ENCODE measurements around the gene SPATA6L.

Gene SPATA6L

DNA sequence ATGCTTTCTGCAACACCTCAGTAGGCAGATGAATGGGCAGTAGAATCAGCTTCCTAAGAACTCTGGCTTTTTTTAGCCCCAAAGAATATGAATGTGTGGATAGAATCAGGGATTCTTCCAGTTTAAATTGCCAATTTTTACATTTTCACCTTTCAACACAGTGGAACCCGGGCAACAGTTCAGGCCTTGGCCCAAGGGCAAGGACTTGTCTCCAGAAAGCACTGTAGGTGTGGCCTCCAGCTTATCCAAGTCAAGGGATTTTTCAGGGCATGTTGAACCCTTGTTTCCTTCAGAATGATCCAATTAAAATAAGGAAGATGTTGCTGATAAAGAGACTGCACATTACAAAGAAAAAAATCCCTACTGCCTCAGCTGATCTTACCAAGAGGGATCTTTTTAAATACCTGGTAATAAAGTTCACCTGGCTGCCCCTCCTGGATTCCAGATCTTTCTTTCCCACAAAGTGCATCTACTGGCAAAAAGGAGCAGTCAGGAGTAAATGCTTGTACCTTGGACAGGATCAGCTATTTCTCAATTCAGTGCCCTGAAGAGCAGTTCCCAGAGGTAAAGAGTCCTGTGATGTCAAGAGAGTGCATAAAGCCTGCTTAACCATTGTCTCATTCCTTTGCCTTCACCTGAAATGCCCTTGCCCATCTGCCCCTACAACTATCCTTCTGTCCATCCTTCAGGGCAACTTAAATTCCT lies 84.3 kb downstream of the SPATA6L start:
- DNase-seq = no peak

GRCh38 chr9:4581035-4581760 lies 85.1 kb downstream of the SPATA6L start:
- DNase-seq = no peak

DNA sequence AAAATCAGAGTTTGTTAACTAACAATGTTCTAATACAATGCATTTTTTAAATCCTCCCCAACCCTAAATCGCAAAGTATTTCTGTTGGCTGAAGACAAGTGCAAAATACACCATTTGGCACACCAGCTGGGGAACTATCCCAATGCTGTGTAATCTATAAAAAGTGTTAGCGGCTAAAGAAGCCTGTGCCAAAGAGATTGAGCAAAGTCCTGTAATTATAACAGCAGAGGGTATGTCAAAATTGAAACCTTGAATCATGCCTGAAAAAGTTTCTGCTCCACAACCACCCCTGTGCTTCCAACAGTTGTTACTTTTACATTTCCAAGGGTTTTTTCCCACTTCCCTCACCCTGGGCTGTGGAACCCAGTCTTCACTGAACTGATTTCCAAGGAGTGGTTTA lies 87.3 kb downstream of the SPATA6L start:
- no peak for DNase-seq

- DNase-seq = no peak
Measured at GRCh38 chr9:4576448-4576847, 89.8 kb downstream of the SPATA6L start.

- DNase-seq = no peak
Measured at GRCh38 chr9:4575997-4576396, 90.3 kb downstream of the SPATA6L start.

- no peak for DNase-seq
Measured at GRCh38 chr9:4574657-4575243, 91.5 kb downstream of the SPATA6L start.

- no peak for DNase-seq
Measured at GRCh38 chr9:4573634-4574389, 92.5 kb downstream of the SPATA6L start.

- no peak for DNase-seq
Measured at GRCh38 chr9:4573176-4573575, 93.1 kb downstream of the SPATA6L start.

GRCh38 chr9:4572184-4572826 lies 94.0 kb downstream of the SPATA6L start:
- no peak for DNase-seq

GRCh38 chr9:4569101-4569500 lies 97.2 kb downstream of the SPATA6L start:
- DNase-seq = no peak

DNA sequence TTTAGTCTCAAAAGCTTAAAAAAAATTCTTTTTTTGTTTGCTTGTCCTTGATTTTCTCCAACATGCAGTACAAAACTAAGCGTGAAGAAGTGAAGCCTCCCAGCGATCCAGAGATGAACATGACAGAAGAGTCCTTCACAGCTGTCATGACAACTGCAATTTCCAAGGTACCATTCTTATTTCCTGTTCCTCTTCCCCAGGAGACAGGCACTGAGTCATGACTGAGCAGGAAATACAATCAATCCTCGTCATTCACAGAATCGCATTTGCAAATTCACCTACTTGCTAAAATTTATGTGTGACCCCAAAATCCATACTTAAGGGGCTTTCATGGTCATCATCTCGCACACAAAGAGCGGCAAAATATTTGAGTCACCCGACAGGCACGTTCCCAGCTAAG lies 98.7 kb downstream of the SPATA6L start:
- DNase-seq = no peak

- no peak for DNase-seq
Measured at GRCh38 chr9:4566806-4567205, 99.5 kb downstream of the SPATA6L start.

DNA sequence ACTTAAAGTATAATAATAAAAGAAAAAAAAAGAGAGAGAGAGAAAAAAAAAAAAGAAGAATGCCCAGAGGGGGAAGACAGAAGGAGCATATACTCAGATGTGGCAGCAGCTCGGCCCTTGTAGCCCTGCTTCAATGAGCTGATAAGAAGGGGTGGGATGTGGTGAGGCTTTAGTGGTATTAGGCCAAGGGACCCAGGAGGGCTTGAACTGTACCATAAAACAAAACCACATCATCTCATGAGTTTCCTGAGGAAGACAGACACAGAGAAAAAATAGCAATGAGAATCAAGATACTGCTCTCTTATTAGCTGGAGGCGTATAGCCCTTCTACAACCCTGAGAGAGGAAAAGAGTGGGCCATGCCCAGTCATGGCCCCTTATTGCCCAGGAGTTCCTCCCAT lies 103.2 kb downstream of the SPATA6L start:
- no peak for DNase-seq

GRCh38 chr9:4559261-4560182 lies 106.8 kb downstream of the SPATA6L start:
- DNase-seq = no peak

DNA sequence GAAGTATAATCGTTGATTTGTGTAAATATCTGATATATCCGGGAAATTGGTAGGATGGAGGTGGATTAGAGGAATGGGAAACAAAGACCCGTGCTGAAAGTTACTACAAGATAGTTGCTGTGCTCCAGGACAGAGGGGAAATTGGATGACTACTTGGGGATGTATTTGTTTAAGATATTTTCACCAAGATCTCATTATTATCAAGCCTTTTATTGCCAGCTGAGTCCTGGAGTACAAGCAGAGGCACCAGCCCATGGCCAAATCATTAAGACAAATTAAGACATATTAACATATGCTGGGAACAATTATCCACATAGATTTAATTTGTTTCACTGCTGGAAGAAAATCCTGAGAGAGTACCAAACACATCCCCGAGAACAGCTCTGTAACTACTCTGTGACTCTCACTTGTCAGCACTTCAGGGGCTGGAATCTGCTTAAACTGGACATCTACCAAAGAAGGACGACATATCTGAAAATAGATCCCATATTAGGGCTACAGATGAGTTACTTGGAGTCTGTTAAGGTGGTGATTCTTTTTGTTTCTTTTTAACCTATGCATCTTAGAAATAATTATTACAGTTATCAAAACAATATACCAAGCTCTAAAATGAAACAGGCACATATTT lies 107.8 kb downstream of the SPATA6L start:
- no peak for DNase-seq

DNA sequence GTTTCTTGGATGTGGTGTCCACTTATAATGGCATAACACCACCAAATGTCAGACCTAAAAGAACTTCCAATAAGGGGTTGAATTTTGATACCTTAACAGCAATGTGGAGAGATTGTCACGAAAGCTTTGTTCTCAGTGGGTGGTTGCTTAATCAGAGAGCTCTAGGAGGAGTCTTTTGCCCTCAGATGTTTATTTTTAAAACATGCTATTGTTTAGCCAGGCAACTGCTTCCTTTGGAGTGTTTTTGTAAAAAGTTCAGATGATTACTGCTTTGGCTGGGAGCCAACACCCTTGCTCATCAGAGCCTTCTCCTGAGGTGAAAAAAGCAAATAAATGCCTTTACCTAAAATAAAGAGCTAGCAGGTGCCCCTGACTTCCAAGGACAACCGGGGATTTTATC lies 111.0 kb downstream of the SPATA6L start:
- no peak for DNase-seq

DNA sequence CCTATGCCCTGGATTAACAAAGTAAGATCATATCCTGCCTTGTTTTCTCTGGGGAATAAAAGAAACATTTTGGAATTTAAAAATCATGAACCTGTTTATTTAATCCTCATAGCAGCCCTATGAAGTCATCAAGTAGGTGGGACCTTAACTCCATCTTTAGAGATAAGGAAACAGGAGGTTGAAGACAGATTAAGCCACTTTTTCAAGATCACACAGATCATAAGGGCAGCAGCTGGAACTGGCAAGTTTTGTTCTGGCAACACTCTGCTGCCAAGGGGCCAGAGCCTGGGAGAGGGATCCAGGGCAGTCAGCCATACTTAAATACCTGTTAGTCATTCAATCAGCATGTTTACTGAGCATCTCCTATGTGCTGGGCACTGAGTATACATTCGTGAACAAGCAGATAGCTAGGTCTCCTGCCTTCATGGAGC lies 112.3 kb downstream of the SPATA6L start:
- no peak for DNase-seq

GRCh38 chr9:4550777-4551484 lies 115.3 kb downstream of the SPATA6L start:
- DNase-seq = no peak

GRCh38 chr9:4549751-4550295 lies 116.5 kb downstream of the SPATA6L start:
- DNase-seq = no peak
